Measurements from ENCODE around the gene BRINP3. TPM values are rescaled to one million over a fixed set of nuclear protein-coding genes. Genes with fewer than 3 reads are reported as not detected.

Gene BRINP3
- total and polyA plus RNA-seq, 4 donors = 0.06 to 19.8 (median 0.64) TPM

GRCh38 chr1:190169311-190170067 is 308.2 kb downstream of the BRINP3 start:
- no peaks in the 10 kb centered on the region for H3K36me3 ChIP-seq (ENCODE audit: control insufficient read depth in 4 of 4, insufficient read depth in 4 of 4, low read length in 4 of 4)
- 68 to 75% methylated on average over 3 of the region's 3 CpGs for WGBS, 2 donors
- H3K4me3 ChIP-seq = no peak overlapping the region
- H3K27ac ChIP-seq (ENCODE audit: low read depth in 1 of 2, low read length in 1 of 2) = no peak overlapping the region
- no peak for TF ChIP-seq CTCF (IDR thresholded peaks at IDR 0.05; ENCODE audit: control extremely low read depth, extremely low read depth)
- H3K9me3 ChIP-seq (ENCODE audit: control insufficient read depth in 4 of 4, insufficient read depth in 3 of 4, low read length in 3 of 4) = no peaks in the 10 kb centered on the region
- H3K27me3 ChIP-seq (ENCODE audit: control insufficient read depth in 3 of 3, insufficient read depth in 3 of 3, low read length in 2 of 3) = no peaks in the 10 kb centered on the region
- no peak overlapping the region for H3K9ac ChIP-seq (ENCODE audit: insufficient read depth in 1 of 2, low read length in 2 of 2)
- peaks cover 0 to 3% (median 0%) of the 10 kb centered on the region in 5 donors for H3K4me1 ChIP-seq (ENCODE audit: control insufficient read depth in 5 of 5, insufficient read depth in 5 of 5, low read length in 5 of 5)
- ATAC-seq (ENCODE audit: insufficient read depth, low FRiP score) (no peak), DNase-seq (no peak)

DNA sequence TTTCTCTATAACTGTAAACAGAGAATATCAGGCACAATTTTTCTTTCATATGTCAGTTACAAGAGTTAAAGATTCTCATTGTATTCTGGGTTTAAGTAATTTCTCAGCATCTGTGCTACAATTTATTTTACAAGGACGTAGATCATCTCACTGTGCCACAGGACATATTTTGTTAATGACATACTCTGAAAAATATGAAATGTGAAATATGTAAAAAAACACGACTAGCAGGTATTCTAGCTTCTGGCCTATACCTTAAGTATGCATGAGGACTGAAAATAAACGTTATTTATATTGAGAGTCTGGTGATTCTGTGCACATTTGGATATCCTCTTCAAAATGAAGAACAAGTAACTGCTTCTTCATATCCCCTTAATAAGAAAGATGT is 308.8 kb downstream of the BRINP3 start:
- H3K9me3 ChIP-seq (ENCODE audit: control insufficient read depth in 4 of 4, insufficient read depth in 3 of 4, low read length in 3 of 4) = no peaks in the 10 kb centered on the region
- no peaks in the 10 kb centered on the region for H3K27me3 ChIP-seq (ENCODE audit: control insufficient read depth in 3 of 3, insufficient read depth in 3 of 3, low read length in 2 of 3)
- no peaks in the 10 kb centered on the region for H3K36me3 ChIP-seq (ENCODE audit: control insufficient read depth in 4 of 4, insufficient read depth in 4 of 4, low read length in 4 of 4)
- no peak overlapping the region for H3K27ac ChIP-seq (ENCODE audit: low read depth in 1 of 2, low read length in 1 of 2)
- H3K4me1 ChIP-seq (ENCODE audit: control insufficient read depth in 5 of 5, insufficient read depth in 5 of 5, low read length in 5 of 5) = peaks cover 0 to 3% (median 0%) of the 10 kb centered on the region in 5 donors
- DNase-seq = no peak
- no peak overlapping the region for H3K9ac ChIP-seq (ENCODE audit: insufficient read depth in 1 of 2, low read length in 2 of 2)
- TF ChIP-seq CTCF (IDR thresholded peaks at IDR 0.05; ENCODE audit: control extremely low read depth, extremely low read depth) = no peak
- WGBS, 2 donors = 49 to 67% methylated on average over 3 of the region's 3 CpGs
- H3K4me3 ChIP-seq = no peak overlapping the region
- ATAC-seq (ENCODE audit: insufficient read depth, low FRiP score) = no peak

DNA sequence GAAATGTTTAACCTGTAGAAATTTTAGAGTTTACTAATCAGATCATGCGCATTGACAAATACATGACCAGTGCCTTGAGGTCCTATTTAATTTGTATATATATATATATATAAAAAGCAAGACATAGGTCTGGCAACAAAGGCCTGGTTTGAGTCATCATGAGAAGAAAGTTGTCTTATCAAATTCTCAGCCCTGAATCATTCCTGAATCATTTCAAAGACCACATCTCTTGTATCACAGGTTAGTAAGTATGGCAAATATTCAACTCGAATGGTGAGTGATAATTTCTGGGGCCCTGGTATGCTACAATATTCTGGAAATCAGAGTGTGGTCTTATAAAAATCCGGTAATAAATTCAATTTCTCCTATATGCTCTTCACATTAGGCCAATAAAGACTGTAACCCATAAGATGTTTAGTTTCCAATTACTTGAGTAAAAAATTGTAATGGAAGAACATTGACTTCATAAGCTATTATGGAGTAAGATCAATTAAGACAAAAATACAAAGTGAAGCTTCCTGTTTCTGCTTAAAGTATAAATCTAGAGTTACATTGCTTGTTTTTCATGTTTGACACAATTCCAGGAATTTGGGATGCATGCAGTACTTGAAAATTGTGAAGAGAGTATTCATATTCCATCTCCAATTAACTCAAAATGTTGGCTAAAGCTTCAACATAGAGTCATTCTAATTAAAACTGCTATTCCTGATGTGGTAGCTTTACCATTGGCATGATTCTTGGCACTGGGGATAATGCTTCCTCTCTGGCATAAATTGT is 309.4 kb downstream of the BRINP3 start:
- H3K9ac ChIP-seq (ENCODE audit: insufficient read depth in 1 of 2, low read length in 2 of 2) = no peak overlapping the region
- TF ChIP-seq CTCF (IDR thresholded peaks at IDR 0.05; ENCODE audit: control extremely low read depth, extremely low read depth) = no peak
- H3K36me3 ChIP-seq (ENCODE audit: control insufficient read depth in 4 of 4, insufficient read depth in 4 of 4, low read length in 4 of 4) = no peaks in the 10 kb centered on the region
- H3K4me3 ChIP-seq = no peak overlapping the region
- no peak overlapping the region for H3K27ac ChIP-seq (ENCODE audit: low read depth in 1 of 2, low read length in 1 of 2)
- H3K4me1 ChIP-seq (ENCODE audit: control insufficient read depth in 5 of 5, insufficient read depth in 5 of 5, low read length in 5 of 5) = peaks cover 0 to 3% (median 0%) of the 10 kb centered on the region in 5 donors
- ATAC-seq (ENCODE audit: insufficient read depth, low FRiP score) (no peak), DNase-seq (no peak)
- H3K9me3 ChIP-seq (ENCODE audit: control insufficient read depth in 4 of 4, insufficient read depth in 3 of 4, low read length in 3 of 4) = no peaks in the 10 kb centered on the region
- H3K27me3 ChIP-seq (ENCODE audit: control insufficient read depth in 3 of 3, insufficient read depth in 3 of 3, low read length in 2 of 3) = no peaks in the 10 kb centered on the region
- WGBS, 2 donors = 89 to 92% methylated on average over 3 of the region's 3 CpGs

All from lung (tissue), 12 donors.